Activated naive CD4-positive, alpha-beta T cell treated with anti-CD3 and anti-CD28 coated beads, Interleukin-2, amount 50 U/mL, for 24 hours (primary cell): ENCODE measurements around the gene MIOS.
"Not testable (repeated sequence)": the region's sequence is repeated elsewhere in the genome, so short reads cannot be mapped to it uniquely, and the experiment has no call there.

ENCODE experiments used
- H3K27ac Mint-ChIP-seq: one replicate; pipeline ENCODE4 v1.8.0; 2021; ENCODE audit warnings: mild to moderate bottlenecking, mixed read lengths
- H3K27me3 Mint-ChIP-seq: one replicate; pipeline ENCODE4 v1.8.0; 2021; ENCODE audit warnings: mixed read lengths
- H3K36me3 Mint-ChIP-seq: one replicate; pipeline ENCODE4 v1.8.0; 2021; ENCODE audit warnings: mixed read lengths
- H3K4me1 Mint-ChIP-seq: one replicate; pipeline ENCODE4 v1.8.0; 2021; ENCODE audit warnings: mixed read lengths
- H3K4me3 Mint-ChIP-seq: one replicate; pipeline ENCODE4 v1.8.0; 2021; ENCODE audit warnings: mild to moderate bottlenecking, mixed read lengths
- H3K9me3 Mint-ChIP-seq: one replicate; pipeline ENCODE4 v1.8.0; 2021; ENCODE audit warnings: mixed read lengths

MIOS gene

DNA sequence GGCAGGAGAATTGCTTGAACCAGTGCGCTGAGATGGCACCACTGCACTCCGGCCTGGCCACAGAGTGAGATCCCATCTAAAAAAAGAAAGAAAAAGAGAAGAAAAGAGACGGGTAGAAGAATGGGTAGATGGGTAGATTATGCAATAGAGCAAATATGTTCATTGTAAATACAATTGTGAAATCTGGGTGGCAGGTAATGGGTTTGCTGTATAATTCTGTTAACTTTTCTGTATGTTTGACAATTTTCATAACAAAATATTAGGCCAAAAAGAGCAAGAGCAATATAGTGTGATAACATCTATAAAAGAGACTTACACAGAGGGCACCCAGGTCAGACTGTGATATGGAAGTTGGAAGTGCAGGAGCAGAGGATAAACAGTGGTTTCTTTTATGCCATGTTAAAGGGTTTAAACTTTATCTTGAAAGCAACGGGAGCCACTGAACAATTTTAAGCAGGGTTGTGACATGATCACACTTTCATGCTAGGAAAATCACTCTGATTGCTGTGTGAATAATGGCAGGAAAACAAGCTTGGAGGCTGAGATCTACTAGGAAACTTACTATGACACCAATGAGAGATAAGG, 24.3 kb upstream of the MIOS start:
- Mint-ChIP-seq H3K36me3 (no peaks in the 10 kb centered on the region), H3K4me3 (no peak overlapping the region), H3K27me3 (no peaks in the 10 kb centered on the region), H3K27ac (no peak overlapping the region), H3K4me1 (no peaks in the 10 kb centered on the region), H3K9me3 (no peaks in the 10 kb centered on the region)

DNA sequence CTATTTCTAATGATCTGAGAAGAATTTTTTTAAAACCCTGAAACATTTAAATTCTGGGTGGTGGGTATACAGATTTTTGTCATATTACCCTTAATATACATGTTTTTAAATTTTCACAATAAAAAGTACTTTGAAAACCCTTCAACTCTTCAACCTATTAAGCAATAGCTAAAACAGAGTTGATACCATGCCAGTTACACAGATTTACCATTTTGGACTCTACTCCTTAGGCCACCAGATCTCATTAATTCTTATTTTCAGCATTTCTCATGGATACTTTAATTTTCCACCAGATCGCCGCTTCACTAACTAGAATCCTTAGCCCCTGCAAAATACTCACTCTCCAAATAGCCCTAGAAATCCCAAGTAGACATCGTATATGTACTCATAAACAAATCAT, 18.3 kb upstream of the MIOS start:
- no peaks in the 10 kb centered on the region for H3K36me3 Mint-ChIP-seq
- no peaks in the 10 kb centered on the region for H3K9me3 Mint-ChIP-seq
- no peaks in the 10 kb centered on the region for H3K4me1 Mint-ChIP-seq
- H3K27ac Mint-ChIP-seq = no peak overlapping the region
- no peaks in the 10 kb centered on the region for H3K27me3 Mint-ChIP-seq
- no peak overlapping the region for H3K4me3 Mint-ChIP-seq

DNA sequence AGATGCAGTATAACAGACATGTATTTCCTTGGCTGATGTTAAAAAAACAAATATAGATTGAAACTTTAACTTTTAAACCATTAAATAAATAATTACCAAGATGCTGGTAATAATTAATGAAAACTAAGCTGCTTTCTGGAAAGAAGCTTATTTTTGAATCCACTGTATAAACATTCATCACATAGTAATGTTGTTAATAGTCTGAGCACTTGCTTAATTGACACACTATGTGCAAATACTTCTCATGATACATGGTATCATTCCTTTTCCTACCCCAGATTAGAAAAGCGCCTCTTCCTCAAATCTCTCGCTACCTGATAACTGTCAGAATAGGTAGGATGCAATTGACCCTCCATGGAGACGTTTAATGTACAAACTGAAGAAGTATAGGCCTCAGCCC, 16.0 kb upstream of the MIOS start:
- H3K36me3 Mint-ChIP-seq = no peaks in the 10 kb centered on the region
- no peaks in the 10 kb centered on the region for H3K9me3 Mint-ChIP-seq

DNA sequence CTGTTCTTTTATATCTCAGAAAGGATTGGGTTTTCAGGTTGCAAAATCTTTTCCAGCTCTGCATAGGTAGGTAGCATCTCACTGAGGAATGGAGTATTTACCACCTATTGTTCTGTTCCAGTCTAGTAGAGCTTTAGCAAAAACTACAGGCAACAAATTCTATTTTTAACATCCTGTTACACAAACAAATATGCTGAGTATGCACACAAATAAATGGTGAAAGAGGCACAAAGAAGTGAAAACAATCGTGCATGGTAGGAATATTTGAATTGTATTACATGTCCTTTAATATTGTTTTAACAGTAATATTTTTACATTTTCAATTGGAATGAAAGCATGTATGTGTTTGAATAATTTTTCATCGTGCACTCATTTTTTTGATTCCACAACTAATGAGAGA, 14.5 kb upstream of the MIOS start:
- no peak overlapping the region for H3K27ac Mint-ChIP-seq
- no peaks in the 10 kb centered on the region for H3K36me3 Mint-ChIP-seq
- no peaks in the 10 kb centered on the region for H3K27me3 Mint-ChIP-seq
- no peaks in the 10 kb centered on the region for H3K9me3 Mint-ChIP-seq
- no peaks in the 10 kb centered on the region for H3K4me1 Mint-ChIP-seq
- no peak overlapping the region for H3K4me3 Mint-ChIP-seq

More for the DNA sequence above, 16.0 kb upstream of the MIOS start:
- Mint-ChIP-seq H3K27ac (no peak overlapping the region), H3K4me1 (no peaks in the 10 kb centered on the region), H3K4me3 (no peak overlapping the region), H3K27me3 (no peaks in the 10 kb centered on the region)

DNA sequence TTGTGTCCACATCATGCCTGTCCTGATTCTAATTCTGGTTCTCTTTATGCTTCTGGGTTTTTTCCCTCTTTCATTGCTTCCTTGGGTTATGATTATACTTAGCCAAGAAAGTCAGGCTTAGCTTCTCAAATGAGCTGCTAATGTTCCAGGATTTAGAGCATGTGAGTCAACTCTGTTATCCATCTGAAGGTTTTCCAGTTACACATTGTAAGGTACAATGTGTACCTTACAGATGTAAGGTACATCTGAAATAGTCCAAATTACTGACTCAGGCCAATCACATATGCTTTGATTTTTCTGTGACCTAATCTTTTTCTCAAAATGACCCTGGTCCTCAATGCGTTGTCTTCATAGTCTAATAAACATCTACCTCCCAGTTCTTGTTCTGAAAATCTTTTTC, 13.3 kb upstream of the MIOS start:
- Mint-ChIP-seq H3K36me3 (peaks cover 9% of the 10 kb centered on the region), H3K27ac (no peak overlapping the region), H3K4me3 (no peak overlapping the region), H3K27me3 (no peaks in the 10 kb centered on the region), H3K4me1 (no peaks in the 10 kb centered on the region), H3K9me3 (peaks cover 5% of the 10 kb centered on the region)

DNA sequence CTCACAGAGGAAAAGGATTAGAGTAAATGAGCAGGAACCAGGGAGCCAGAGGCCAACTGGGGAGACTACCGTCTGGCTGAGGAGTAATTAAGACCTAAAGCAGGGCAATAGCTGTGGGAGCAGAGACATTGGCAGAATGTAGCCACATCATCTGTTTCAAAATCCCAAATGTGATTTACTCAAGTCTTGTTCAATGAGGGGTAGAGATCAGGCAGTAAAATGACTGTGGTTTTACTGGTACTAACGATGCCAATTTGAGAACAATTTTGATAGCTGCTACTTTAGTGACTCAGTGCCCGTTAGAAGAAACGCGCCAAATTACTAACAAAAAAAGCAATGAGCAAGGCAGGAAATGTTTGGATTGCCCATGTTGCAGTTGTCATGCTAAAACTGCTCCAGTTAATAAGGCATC, 12.7 kb upstream of the MIOS start:
- no peak overlapping the region for H3K27ac Mint-ChIP-seq
- no peak overlapping the region for H3K4me3 Mint-ChIP-seq
- peaks cover 14% of the 10 kb centered on the region for H3K36me3 Mint-ChIP-seq
- H3K9me3 Mint-ChIP-seq = peaks cover 11% of the 10 kb centered on the region
- H3K27me3 Mint-ChIP-seq = no peaks in the 10 kb centered on the region
- H3K4me1 Mint-ChIP-seq = no peaks in the 10 kb centered on the region

DNA sequence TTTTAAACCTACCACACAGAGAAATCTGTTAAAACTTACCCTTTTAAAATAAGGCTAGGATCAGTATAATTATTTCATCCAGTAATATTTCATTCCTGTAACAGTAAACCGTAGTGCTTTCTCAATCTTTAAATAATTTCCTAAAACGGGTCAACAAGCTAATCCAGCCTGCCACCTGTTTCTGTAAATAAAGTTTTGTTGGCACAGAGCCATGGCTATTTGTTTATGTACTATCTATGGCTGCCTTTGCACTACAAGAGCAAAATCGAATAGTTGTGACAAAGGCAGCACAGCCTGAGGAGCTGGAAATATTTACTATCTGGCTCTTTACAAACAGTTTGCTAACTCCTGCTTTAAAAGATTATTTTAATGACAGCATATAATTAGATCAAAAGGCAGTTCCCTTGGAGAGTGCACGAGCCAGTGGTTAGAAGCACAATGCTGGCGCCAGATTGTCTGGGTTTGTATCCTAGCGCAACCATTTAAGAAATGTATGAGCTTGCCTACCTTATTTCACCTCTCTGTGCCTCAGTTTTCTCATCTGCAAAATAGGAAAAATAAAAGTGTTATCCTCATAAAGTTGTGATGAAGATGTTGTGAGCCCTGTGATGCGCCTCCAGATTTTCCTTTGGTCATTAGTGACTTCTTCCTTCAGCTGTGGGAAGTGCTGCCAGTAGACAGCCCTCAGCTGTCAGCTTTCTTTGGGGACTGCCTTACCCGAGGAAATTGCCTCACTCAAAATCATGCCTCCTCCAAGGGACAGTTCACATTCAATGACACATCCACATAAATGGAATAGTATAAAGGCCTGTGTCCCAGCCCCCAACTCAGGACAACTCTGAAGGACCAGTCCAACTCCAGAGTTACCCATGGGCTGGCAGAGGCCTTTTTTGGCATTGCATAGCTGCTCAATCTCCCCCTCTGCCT, 11.8 kb upstream of the MIOS start:
- Mint-ChIP-seq H3K36me3 (peaks cover 22% of the 10 kb centered on the region), H3K9me3 (peaks cover 14% of the 10 kb centered on the region), H3K4me1 (no peaks in the 10 kb centered on the region), H3K4me3 (no peak overlapping the region), H3K27me3 (no peaks in the 10 kb centered on the region), H3K27ac (no peak overlapping the region)

DNA sequence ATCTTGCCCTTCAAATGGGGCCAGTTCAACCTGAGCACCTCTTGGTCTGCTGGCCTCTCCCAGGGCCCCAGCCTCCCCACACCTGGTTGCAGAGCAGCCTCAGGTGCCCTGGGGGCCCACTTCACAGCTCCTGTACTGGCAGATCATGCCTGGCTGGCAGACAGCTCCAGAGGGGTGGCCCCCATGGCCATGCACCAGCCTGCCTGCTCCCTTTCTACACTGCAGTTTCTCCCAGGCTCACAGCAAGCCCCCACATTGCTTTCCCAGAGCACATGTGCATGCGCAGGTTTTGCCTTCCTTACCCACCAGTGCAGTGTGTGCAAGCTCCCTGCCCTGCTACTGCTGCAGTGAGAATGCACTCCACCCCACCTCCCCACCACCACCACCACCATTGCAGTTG, 9.8 kb upstream of the MIOS start:
- H3K4me1 Mint-ChIP-seq = no peaks in the 10 kb centered on the region
- H3K36me3 Mint-ChIP-seq = peaks cover 28% of the 10 kb centered on the region
- H3K27ac Mint-ChIP-seq = no peak overlapping the region
- no peak overlapping the region for H3K4me3 Mint-ChIP-seq
- H3K9me3 Mint-ChIP-seq = peaks cover 14% of the 10 kb centered on the region
- H3K27me3 Mint-ChIP-seq = no peaks in the 10 kb centered on the region

DNA sequence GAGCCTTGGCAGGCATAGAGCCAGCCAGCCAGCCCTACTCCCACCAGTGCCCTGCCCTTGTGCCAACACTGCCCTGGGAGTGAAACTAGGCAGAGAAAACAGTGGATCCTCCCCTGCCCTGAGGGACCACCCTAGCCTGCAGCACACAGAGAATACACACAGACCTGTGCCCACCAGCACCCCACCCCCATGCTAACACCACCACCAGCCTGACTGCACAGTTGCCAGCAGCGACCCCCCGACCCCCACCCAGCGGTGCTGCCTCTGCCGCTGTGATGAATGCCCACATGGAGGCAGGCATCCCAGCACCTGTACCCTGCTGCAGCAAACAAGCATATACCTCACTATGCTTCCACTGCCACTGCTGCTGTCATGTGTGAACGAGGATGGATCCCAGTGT, 9.4 kb upstream of the MIOS start:
- no peaks in the 10 kb centered on the region for H3K27me3 Mint-ChIP-seq
- no peak overlapping the region for H3K4me3 Mint-ChIP-seq
- no peaks in the 10 kb centered on the region for H3K4me1 Mint-ChIP-seq
- H3K9me3 Mint-ChIP-seq = peaks cover 14% of the 10 kb centered on the region
- no peak overlapping the region for H3K27ac Mint-ChIP-seq
- H3K36me3 Mint-ChIP-seq = peaks cover 28% of the 10 kb centered on the region

DNA sequence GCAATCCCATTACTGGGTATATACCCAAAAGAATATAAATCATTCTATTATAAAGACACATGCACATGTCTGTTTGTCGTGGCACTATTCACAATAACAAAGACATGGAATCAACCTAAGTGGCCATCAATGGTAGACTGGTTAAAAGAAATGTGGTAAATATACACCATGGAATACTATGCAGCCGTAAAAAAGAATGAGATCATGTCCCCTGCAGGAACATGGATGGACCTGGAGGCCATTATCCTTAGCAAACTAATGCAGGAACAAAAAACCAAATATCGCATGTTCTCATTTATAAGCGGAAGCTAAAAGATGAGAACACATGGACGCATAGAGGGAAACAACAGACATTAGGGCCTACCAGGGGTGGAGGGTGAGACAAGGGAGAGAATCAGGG, 5.1 kb upstream of the MIOS start:
- not testable (repeated sequence) for H3K4me1 Mint-ChIP-seq, H3K27ac Mint-ChIP-seq, H3K27me3 Mint-ChIP-seq, H3K4me3 Mint-ChIP-seq
- H3K36me3 Mint-ChIP-seq = peaks cover 28% of the 10 kb centered on the region
- H3K9me3 Mint-ChIP-seq = peaks cover 14% of the 10 kb centered on the region

DNA sequence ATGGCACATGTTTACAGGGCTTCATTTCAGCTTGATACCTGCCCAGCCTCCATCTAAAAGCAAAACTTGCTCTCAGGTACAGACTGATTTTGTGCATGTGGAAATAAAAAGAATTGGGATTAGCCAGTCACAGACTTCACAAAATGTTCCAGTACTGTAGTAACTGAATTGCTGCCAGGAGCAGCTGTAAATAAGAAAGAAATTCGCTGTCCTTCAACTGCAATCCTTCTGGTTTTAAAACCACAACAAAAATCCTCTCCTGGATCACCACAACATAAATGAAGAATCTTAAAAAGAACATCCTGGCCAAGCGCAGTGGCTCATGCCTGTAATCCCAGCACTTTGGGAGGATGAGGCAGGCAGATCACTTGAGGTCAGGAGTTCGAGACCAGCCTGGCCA, 3.9 kb upstream of the MIOS start:
- H3K9me3 Mint-ChIP-seq = peaks cover 14% of the 10 kb centered on the region
- H3K4me3 Mint-ChIP-seq = no peak overlapping the region
- peaks cover 5% of the 10 kb centered on the region for H3K4me1 Mint-ChIP-seq
- peaks cover 25% of the 10 kb centered on the region for H3K36me3 Mint-ChIP-seq
- H3K27me3 Mint-ChIP-seq = no peaks in the 10 kb centered on the region
- H3K27ac Mint-ChIP-seq = no peak overlapping the region

DNA sequence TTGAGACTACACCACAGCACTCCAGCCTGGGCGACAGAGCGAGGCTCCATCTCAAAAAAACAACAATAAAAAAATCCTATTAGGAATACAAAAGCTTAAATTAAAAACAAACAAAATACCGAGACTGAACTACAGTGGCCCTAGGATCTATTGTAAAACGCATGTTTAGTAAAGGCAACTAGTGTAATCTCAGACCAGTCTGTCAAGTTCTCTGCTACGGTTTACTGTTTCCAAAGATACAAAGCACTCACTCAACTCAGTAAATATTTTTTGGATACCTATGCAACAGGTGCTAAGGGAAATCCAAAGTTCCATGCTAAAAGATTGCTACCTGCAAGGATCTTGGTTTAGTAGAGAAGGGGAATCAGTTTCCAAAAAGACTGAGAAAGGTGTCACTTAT, 3.4 kb upstream of the MIOS start:
- peaks cover 10% of the 10 kb centered on the region for H3K9me3 Mint-ChIP-seq
- H3K27ac Mint-ChIP-seq = no peak overlapping the region
- H3K4me1 Mint-ChIP-seq = peaks cover 10% of the 10 kb centered on the region
- H3K4me3 Mint-ChIP-seq = no peak overlapping the region
- H3K36me3 Mint-ChIP-seq = peaks cover 20% of the 10 kb centered on the region
- no peaks in the 10 kb centered on the region for H3K27me3 Mint-ChIP-seq

DNA sequence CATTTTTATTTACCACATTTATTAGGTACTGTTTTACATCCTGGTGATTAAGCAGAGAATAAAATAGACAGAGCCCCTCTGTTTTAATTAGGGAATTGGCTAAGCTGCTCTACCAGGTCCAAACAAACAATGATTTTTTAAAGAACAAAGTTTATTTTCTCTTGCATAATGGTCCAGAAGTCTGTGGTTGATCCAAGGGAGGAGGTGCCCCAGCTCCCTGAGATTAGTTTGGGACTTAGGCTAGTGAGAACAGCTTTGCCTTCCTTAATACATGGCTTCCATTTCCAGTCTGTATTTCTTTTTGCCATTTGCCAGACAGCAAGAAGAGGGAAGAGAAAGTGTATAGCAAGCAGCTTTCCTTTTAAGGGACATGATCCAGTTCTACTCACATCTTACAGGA, 2.9 kb upstream of the MIOS start:
- Mint-ChIP-seq H3K4me3 (no peak overlapping the region), H3K27ac (no peak overlapping the region), H3K4me1 (peaks cover 16% of the 10 kb centered on the region), H3K9me3 (peaks cover 5% of the 10 kb centered on the region), H3K27me3 (no peaks in the 10 kb centered on the region), H3K36me3 (peaks cover 16% of the 10 kb centered on the region)

DNA sequence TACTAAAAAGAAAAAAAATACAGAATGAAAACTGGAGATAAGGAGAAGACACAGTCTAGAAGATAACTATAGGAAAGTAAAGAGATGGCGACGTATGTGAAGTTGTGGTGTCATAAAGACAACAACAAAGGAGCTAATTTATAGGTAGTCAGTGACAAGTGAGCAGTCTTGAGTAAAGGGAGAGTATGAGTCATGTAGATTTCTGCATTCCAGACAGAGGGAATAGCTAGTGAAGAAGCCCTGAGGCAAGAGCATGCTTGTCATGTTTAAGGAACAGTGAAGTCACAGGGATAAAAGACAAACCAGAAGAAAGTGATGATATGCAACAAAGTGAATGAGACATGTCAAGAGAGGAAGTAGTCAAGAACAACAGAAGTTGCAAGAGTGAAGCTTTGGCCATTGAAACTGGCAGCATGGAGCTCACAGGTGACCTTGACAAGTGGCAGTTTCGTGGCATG, 2.3 kb upstream of the MIOS start:
- Mint-ChIP-seq H3K4me3 (no peak overlapping the region), H3K4me1 (peaks cover 21% of the 10 kb centered on the region), H3K27me3 (no peaks in the 10 kb centered on the region), H3K36me3 (peaks cover 14% of the 10 kb centered on the region), H3K9me3 (no peaks in the 10 kb centered on the region), H3K27ac (no peak overlapping the region)

DNA sequence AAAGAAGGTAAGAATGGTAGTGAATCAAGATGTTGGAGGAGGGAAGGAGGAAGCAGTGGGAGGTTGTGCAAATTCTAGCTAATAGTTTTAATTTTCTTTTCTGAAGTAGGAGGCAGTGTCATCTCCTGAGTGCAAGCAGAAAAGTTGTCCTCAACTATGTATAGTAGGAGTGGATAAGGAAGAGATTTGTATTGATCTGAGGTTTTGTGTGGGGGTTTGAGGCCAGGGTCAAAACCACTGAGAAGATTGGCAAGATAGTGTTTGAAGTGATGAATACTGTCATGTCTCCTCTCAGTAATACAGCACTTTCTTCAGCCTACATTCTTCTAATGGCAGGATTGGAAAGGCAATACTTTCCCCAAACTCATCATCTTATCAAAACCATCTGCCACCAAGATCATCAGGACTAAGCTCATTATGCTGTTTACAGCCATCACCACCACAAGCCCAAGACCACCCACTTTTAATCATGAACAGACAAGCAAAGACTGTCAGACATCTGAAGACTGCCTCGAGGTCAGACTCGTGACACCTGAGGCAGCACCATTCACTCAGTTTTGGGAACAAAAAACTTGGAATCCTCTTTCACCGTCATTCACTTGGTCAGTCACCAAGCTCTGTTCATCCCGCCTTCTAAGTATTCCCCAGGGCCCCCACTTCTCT, 1.5 kb upstream of the MIOS start:
- peaks cover 29% of the 10 kb centered on the region for H3K4me1 Mint-ChIP-seq
- no peaks in the 10 kb centered on the region for H3K27me3 Mint-ChIP-seq

More for the DNA sequence above, 1.5 kb upstream of the MIOS start:
- Mint-ChIP-seq H3K36me3 (peaks cover 13% of the 10 kb centered on the region), H3K4me3 (no peak overlapping the region), H3K27ac (no peak overlapping the region), H3K9me3 (no peaks in the 10 kb centered on the region)
